ENCODE data around the gene EFCAB6.

Gene EFCAB6

DNA sequence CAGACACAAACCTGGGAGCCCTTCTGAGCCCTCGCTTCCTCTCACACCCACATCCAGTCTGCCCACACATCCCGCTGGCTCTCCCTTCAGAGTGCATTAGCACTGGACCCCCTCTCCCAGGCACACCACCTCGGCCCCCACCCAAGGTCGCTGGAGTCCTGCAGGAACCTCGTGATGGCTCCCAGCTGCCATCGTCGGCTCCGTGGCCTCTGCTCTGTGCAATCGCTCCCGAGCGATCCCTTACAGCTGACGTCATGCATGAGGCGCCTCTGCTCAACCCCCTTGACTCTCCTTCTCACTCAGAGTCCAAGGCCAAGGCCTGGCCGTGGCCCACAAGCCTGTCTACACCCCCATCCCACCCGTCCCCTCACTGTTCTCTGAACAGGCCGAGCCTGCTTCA lies 183.9 kb downstream of the EFCAB6 start:
- DNase-seq: no peak

DNA sequence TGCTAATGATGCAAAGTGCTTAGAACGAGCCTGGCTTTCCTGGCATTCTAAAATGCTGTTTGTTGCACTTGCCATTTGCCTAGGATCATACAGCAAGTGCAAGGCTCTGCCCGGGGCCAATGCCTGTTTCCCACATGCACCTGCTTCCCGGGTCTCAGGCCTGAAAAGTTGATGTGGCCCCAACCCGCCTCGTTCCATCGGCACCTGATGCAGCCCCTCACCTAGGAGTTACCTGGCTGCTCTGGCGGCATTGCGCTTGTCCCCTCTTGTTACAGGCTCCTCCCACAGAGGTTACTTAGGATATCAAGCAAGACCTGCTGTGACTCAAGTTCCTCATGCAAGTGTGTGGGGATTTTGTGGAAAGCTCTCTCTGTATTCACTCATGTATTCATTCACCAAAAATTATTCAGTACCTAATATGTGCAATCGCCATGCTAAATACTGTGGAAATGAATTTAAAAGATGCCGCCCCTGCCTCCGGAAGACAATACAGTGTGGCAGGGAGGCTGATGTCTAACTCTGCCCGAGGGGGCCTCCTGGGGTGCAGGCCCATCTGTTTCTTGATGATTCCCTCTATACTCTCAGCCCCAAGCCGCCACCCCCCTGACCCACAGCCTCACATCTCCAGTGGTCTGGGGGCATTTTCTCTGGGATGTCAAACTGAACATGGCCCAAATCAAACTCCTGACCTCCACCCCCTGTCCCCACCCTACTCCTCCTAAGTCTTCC lies 184.5 kb downstream of the EFCAB6 start:
- DNase-seq: no peak

DNA sequence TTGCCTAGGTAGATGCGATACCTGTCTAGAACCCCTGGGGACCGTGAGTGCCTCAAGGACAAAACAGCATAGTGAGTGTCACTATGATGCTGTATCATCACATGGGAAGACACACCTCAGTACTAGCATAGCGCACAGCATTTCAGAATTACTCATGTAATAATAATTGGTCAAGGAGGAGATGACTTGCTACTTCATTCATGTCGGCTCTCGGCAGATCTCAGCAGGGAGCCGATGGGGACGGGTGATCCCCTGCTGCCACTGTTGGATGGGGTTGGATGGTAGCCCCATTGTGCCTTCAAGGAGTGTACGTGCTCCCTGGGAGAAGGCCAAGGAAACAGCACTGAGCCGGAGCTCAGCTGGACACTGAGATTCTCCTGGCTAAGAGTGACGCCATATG lies 186.9 kb downstream of the EFCAB6 start:
- DNase-seq: no peak

DNA sequence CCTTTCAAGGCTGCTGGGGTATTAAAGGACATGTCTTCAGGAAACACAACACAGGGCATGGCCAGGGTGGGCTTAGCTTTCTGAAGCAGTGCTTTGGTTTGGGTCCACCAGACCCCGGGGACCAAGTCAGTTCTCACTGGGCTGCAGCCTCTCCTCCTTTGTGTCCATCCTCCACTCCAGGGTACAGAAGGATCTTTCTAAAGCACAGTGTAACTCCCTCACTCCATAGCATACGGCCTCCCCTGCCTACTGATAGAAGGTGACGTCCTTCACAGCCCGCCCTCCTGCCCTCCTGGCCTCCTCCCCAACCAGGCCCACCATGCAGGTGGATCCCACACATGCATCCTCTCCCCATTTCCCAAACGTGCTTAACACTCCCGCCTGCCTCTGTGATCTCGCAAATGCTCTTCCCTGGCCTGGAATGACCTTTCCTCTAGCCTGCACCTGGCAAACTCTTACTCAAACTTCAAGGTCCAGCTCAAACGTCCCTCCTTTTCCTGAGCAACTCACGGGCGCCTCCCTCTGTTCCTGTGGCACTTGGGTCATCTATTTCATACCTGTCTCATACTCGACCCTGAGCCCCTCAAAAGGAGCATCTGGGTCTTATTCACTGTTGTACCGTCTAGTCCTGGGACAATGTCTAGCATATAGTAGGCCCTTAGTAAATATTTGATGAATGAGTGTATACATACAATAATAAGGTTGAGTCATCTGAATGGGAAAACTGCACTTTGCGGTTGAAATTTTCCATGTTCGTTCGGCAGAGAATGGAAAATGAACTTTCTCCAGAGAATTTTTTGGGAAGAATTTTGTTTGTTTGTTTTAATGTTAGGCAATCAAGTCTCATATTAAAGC lies 187.7 kb downstream of the EFCAB6 start:
- no peak for DNase-seq

DNA sequence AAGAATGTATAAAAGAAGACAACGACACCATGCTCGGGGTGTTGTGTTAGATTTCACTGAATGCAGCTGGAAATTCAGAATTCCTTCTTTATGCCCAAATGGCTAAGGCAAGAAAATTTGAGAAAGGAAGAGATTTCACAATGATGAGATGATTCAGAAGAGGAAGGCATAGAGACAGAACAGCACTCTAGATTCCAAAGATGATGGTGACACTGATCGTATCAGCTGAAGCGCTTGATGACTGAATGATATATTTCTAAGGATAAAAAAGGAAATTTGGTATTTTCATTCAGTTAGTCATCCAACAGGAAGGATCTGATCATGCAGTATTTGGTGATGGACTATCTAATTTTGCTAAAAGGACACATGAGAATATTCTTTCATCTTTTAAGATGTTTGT lies 189.2 kb downstream of the EFCAB6 start:
- DNase-seq: no peak

- DNase-seq: no peak
These were observed 191.9 kb downstream of the EFCAB6 start for GRCh38 chr22:43620197-43620596.

DNA sequence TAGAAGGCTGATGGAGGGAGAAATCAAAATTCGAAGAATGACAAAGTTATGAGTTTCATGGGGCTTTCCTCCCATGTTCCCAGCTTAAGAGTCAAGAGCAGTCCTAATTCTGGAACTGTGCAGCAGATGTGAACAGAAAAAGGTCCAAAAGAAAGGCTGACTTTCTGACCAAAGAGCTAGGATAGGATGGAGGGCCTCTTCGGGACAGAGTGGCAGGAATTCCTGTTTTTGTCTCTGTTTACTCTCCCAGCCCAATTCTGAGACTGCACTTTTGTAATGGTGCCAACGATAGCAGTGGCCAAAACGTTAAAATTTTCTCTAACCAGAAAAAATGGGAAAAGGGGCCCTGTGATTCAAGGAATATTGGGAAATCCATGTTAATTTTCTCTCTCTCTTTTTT lies 193.6 kb downstream of the EFCAB6 start:
- DNase-seq: no peak

DNA sequence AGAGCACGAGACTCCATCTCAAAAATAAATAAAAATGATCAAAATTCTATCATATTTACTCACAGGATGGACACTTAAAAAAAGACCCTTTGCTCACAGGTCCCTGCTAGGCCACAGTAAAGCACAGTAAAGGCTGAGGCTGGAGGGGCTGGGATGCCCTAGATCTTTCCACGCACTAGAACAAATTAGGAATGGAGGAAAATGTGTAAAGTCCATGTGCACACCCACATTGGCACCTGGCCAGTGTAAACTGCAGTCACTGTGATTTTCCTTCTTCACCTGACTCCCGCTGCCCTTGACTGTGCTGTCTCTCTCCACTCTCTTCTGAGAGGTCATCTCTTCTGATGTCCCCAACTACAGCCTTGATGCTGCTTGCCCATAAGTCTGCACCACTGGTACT lies 195.5 kb downstream of the EFCAB6 start:
- DNase-seq: no peak

- no peak for DNase-seq
These were observed 211.8 kb downstream of the EFCAB6 start for GRCh38 chr22:43600265-43600664.

DNA sequence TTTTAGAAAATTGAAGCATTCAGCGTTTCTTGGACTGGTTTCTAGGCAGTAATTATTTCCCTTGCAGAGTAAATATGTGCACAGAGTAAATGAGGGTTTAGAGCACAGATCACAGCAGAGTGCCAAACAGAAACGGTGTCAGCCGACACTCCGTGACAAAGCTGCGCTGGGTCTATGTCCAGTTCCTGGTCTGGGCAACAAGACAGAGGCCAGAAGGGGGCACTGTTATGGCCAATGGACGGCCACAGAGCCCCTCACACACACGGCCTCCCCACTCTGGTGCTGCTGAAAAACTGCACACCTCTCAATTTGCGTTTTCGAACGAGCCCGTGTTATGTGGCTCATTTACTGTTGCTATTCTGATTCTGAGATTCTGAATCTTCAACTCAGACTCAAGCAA lies 219.6 kb downstream of the EFCAB6 start:
- DNase-seq: no peak

DNA sequence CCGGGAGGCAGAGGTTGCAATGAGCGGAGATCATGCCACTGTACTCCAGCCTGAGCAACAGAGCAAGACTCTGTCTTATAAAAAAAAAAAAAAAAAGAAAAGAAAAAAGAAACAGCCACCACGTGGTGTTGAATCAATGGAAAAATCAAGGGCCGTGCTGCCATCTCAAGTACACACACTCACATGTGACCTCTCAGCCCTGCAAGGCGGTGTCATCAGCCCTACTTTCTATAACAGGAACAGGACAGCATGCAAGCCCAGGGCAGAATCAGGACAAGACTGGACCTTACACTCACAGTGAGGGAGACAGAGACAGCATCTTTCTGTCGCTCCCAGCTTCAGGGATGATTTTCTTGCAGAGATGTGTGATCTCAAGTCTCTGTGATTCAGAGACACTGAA lies 220.7 kb downstream of the EFCAB6 start:
- no peak for DNase-seq

- no peak for DNase-seq
These were observed 224.5 kb downstream of the EFCAB6 start for GRCh38 chr22:43587574-43587973.

- DNase-seq: no peak
These were observed 228.6 kb downstream of the EFCAB6 start for GRCh38 chr22:43583501-43583900.

DNA sequence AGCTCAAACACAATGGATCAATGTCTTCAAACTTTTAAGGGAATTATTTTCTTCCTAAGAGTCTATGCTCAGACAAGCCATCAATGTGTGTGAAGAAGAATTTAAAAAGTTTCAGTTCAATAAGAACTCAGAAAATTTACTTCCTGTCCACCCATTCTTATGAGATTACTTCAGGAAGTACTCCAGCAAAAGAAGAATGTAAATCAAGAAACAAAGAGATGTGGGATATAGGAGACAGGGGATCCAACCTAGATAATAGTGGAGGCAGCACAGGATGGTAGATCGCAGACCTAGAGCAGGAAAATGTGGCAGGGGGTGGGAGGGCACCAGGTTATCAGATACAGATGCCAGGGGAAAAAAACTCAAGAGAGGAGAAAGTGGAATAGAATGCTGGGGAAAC lies 229.7 kb downstream of the EFCAB6 start:
- no peak for DNase-seq

DNA sequence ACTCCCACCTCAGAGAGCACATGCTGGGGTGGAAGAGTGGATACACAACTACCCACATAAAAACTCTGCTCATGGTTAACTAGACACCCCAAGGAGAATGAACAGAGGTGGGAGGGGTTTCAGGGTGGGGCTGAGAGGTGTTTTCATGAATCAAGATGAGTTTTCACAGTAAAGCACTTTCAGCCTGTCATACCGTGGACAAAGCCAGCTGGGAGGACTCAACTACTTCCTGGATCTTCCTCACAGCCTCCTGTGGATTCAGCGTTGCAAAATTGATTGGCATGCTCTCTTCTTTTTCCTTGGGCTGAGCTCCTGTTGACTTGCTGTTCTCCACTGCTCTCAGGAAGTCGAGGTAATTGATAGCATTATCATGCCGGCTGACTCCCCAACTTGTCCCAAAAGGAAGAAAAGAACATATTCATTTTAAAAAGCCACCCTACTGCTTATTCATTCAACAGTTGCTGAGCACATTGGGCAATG lies 231.8 kb downstream of the EFCAB6 start:
- DNase-seq: no peak

- DNase-seq: no peak
These were observed 237.4 kb downstream of the EFCAB6 start for GRCh38 chr22:43574738-43575137.

- DNase-seq: no peak
These were observed 239.4 kb downstream of the EFCAB6 start for GRCh38 chr22:43572710-43573109.

GRCh38 chr22:43571181-43571580 lies 240.9 kb downstream of the EFCAB6 start:
- DNase-seq: no peak

- no peak for DNase-seq
These were observed 241.5 kb downstream of the EFCAB6 start for GRCh38 chr22:43570531-43571165.

- DNase-seq: no peak
These were observed 243.0 kb downstream of the EFCAB6 start for GRCh38 chr22:43569111-43569510.

DNA sequence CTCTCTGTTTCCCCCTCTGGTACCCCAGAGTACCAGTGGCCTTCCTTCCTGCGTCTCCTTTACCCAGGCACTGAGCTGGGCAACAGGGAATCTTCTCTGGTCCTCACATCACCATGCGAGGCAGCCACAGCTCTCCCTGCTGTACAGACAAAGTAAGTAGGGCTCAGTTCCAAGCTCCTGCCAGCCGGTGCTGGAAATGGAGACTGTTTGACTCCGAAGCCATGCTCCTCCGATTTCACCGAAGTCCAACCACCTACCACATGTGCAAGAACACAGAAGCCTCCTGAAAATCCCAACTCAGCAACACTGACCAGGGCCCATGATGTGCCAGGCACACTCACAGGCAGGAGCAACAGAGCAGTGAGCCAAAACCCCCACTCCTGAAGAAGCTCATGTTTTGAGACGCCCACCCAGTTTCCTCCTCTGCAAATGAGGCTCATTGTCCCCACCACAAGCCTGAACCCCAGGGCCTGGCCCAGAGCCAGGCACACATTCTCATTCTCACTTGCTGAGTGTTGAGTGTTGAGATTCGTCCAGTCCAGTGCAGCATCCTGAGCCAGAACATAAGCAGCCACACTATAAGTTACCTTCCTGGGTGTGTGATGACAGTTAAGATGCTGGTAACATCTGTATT lies 244.3 kb downstream of the EFCAB6 start:
- DNase-seq: no peak

GRCh38 chr22:43566561-43567332 lies 245.4 kb downstream of the EFCAB6 start:
- no peak for DNase-seq
